Stimulated activated naive CD8-positive, alpha-beta T cell treated with anti-CD3 and anti-CD28 coated beads, Interleukin-15, amount 100 ng/mL, for 72 hours (primary cell): ENCODE results near the gene EDAR.
A peak's percentile ranks its signal among the peaks of the same experiment; 100 is the strongest.

ENCODE experiments used
- ATAC-seq: fragments of 150-1000 bp; cut with Tn5 transposase; 2 replicates; pipeline ENCODE4 v1.10.0; 2021; ENCODE audit warnings: mild to moderate bottlenecking, moderate library complexity
- DNase-seq, 2 donors: peaks; one replicate each; pipeline ENCODE4 v3.0.0; 2021 to 2022
- H3K27ac Mint-ChIP-seq, 2 donors: one replicate each; pipeline ENCODE4 v1.8.0; 2022; ENCODE audit warnings: mild to moderate bottlenecking in 2 of 2, mixed read lengths in 2 of 2, moderate library complexity in 2 of 2
- H3K27me3 Mint-ChIP-seq: one replicate; pipeline ENCODE4 v1.8.0; 2022; ENCODE audit warnings: mixed read lengths
- H3K4me1 Mint-ChIP-seq: one replicate; pipeline ENCODE4 v1.8.0; 2022; ENCODE audit warnings: mild to moderate bottlenecking, mixed read lengths
- H3K4me3 Mint-ChIP-seq, 2 donors: one replicate each; pipeline ENCODE4 v1.8.0; 2022; ENCODE audit warnings: mild to moderate bottlenecking in 2 of 2, mixed read lengths in 2 of 2, moderate library complexity in 1 of 2
- H3K9me3 Mint-ChIP-seq, 2 donors: one replicate each; pipeline ENCODE4 v1.8.0; 2022; ENCODE audit warnings: mixed read lengths in 2 of 2

Gene EDAR

DNA sequence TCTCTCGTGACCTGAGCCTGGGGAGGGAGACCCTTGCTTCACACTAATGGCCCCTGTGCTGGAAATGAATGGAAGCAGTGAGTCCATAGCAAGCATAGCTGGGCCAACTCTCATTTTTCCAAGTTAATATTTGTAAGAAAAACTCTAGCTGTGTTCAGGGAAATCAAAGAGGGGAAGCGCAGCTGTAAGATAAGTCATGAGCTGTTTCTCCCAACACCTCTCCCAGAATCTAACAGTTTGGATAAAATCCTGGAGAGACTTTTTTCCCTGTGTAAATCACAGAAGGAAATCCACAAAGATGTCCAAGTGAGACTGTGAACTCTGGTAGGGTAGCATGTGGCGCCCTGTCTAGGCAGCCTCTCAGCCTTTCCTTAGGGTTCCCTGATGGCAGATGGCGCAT, 27.2 kb downstream of the EDAR start:
- peaks cover 92% of the 10 kb centered on the region for H3K4me1 Mint-ChIP-seq
- no peak for ATAC-seq

GRCh38 chr2:108960006-108960405, 29.0 kb downstream of the EDAR start:
- Mint-ChIP-seq H3K27ac (peak overlapping the region in 1 of 2 donors; percentile 36), H3K4me3 (no peak overlapping the region), H3K4me1 (peaks cover 79% of the 10 kb centered on the region), H3K27me3 (no peaks in the 10 kb centered on the region), H3K9me3 (no peaks in the 10 kb centered on the region)
- ATAC-seq (no peak), DNase-seq (no peak)

More for the DNA sequence above, 27.2 kb downstream of the EDAR start:
- Mint-ChIP-seq H3K4me3 (no peak overlapping the region), H3K9me3 (no peaks in the 10 kb centered on the region), H3K27ac (no peak overlapping the region), H3K27me3 (no peaks in the 10 kb centered on the region)
- no peak for DNase-seq

GRCh38 chr2:108959401-108959800, 29.6 kb downstream of the EDAR start:
- ATAC-seq (peak; percentile 29), DNase-seq (no peak)
- Mint-ChIP-seq H3K27me3 (no peaks in the 10 kb centered on the region), H3K4me1 (peaks cover 73% of the 10 kb centered on the region), H3K4me3 (no peak overlapping the region), H3K9me3 (no peaks in the 10 kb centered on the region), H3K27ac (no peak overlapping the region)

DNA sequence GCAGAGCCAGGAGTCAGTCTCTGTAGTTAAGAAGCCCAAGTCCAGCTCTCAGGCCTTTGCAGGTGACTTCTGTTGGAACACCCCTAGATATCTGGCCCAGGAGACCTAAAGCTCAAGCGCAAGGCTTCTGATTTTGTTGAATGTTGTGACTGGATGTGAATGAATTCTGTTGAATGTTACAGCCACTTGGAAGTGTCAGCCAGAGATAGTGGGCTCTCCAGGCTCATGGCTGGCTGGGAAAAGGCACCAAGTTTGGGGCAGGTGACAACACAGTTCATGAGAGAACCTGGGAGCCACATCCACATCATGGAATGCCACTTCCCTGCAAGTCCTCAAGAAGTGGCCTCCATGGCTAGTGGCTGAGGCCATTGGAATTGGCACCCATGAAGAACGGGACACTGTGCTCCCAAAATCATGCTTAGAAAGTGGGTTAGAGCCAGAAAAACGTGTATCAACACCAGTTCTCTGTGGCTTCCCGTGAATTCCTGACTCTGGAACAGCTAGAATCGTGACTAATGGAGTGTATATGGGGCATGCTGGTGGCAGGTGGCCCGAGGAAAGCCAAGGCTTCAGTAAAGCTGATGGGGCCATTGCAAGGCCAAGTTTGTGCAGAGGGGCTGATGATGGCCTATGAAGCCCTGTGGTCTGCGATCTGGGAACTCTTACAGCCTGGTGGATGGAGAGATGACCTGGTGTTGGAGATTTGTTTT, 30.2 kb downstream of the EDAR start:
- H3K27ac Mint-ChIP-seq: peak overlapping the region in 1 of 2 donors; percentile 89
- H3K27me3 Mint-ChIP-seq: no peaks in the 10 kb centered on the region
- ATAC-seq (no peak), DNase-seq (no peak)
- H3K9me3 Mint-ChIP-seq: no peaks in the 10 kb centered on the region
- peak overlapping the region; percentile 67 to 71 for H3K4me3 Mint-ChIP-seq
- peaks cover 67% of the 10 kb centered on the region for H3K4me1 Mint-ChIP-seq

DNA sequence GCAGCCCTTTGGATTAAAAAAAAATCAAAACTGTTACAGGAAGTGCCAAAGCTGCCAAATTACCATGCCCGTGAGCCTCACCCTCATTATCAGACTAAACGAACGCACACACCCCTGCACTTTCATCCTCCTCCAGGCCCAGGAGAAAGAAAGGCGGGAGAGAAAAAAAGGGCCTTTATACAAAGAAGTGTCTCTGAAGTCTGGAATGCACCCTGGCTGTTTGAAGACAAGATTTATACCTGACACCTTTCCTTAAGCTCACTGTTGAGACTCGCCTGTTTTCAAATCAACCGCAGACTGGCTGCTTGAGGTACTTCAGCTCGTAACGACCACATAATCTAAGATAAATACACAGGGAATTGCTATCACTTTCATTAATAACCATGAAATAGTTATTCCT, 31.0 kb downstream of the EDAR start:
- Mint-ChIP-seq H3K9me3 (peaks cover 3 to 5% of the 10 kb centered on the region in 2 donors), H3K27ac (peak overlapping the region; percentile 89 to 93), H3K27me3 (no peaks in the 10 kb centered on the region), H3K4me3 (peak overlapping the region; percentile 67 to 71), H3K4me1 (peaks cover 59% of the 10 kb centered on the region)
- DNase-seq: no peak
- peak; percentile 21 for ATAC-seq

GRCh38 chr2:108956375-108956774, 32.6 kb downstream of the EDAR start:
- H3K27ac Mint-ChIP-seq: no peak overlapping the region
- no peak for DNase-seq
- peaks cover 49% of the 10 kb centered on the region for H3K4me1 Mint-ChIP-seq
- no peaks in the 10 kb centered on the region for H3K27me3 Mint-ChIP-seq
- no peak for ATAC-seq
- H3K9me3 Mint-ChIP-seq: peaks cover 20% of the 10 kb centered on the region in 2 donors
- H3K4me3 Mint-ChIP-seq: no peak overlapping the region

DNA sequence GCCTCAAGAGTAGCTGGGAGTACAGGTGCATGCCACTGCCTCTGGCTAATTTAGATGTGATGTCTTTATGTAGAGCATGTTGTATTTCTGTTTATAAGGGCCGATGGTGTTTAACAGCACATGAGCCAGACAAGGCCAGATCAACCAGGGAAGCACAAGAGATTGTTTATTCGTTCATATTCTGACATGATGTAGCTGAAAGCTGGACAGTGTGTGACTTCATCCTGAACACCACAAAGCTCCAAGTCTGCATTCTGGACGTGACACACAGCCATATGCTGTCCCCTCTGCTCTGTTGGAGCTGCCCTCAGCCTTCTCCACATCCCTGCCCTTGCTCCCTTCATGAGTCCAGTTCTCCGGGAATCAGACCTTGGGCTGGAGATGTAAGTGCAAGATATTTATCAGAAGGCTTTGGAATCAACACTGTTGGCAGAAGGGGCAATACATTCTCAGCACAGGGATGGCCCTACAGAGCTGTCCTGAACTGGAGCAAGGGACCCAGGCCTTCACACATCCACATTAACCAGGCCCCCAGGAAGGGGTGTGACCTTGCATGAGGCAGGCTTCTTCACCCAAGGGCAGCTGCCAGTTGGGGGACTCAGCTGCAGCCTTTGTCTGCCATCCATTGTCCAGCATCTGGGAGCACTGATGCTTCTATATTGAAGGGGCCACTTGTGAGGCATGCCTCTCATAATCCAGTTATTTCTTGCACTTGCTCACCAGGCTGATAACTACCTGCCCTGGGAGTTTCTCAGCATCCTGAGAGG, 38.5 kb downstream of the EDAR start:
- H3K27me3 Mint-ChIP-seq: no peaks in the 10 kb centered on the region
- no peaks in the 10 kb centered on the region for H3K4me1 Mint-ChIP-seq
- ATAC-seq (no peak), DNase-seq (no peak)
- no peak overlapping the region for H3K4me3 Mint-ChIP-seq
- peak overlapping the region; percentile 8 to 49 for H3K27ac Mint-ChIP-seq
- H3K9me3 Mint-ChIP-seq: peaks cover 28 to 57% of the 10 kb centered on the region in 2 donors

DNA sequence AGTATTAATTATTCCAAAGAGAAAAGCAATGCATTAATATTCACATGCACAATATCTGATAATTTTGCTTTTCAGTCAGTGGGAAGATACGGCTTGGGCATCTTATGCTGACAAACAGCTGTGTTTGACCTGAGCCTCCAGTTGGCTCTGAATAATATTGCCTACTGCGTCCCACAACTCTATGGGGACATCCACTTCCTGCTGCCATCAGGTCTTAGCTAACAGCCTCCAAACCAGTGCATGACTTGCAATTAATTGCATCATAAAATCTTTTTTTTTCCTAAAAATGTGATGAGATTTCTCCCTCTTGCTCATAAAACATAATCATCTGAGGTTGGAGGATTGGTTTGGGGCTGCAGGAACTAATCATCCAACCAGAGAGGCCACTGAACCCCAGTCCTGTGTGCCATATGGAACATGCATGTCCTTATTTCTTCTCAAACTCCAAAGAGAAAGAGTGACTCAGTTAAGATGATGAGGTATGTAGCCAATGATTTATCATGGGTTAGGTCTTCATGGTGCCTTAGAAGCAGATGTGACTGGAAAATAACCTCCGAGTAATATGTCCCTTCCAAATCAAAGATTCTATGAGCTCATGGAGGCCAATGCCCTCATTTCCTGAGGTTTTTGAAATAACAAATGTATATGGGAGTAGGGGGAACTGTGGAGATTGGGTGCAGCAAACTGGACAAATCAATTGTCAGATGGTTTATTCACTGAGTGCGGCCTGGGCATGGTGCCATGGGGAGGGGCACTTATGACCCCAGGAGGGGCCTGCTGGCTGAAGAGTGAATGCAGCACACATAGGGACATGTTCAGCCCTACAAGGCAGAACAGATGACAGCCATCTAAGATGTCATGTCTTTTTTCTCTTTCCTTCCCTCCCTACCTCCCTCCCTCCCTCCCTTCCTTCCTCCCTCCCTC, 39.4 kb downstream of the EDAR start:
- Mint-ChIP-seq H3K27ac (no peak overlapping the region), H3K27me3 (no peaks in the 10 kb centered on the region), H3K4me1 (no peaks in the 10 kb centered on the region), H3K4me3 (no peak overlapping the region), H3K9me3 (peaks cover 28 to 57% of the 10 kb centered on the region in 2 donors)
- DNase-seq: no peak
- no peak for ATAC-seq

DNA sequence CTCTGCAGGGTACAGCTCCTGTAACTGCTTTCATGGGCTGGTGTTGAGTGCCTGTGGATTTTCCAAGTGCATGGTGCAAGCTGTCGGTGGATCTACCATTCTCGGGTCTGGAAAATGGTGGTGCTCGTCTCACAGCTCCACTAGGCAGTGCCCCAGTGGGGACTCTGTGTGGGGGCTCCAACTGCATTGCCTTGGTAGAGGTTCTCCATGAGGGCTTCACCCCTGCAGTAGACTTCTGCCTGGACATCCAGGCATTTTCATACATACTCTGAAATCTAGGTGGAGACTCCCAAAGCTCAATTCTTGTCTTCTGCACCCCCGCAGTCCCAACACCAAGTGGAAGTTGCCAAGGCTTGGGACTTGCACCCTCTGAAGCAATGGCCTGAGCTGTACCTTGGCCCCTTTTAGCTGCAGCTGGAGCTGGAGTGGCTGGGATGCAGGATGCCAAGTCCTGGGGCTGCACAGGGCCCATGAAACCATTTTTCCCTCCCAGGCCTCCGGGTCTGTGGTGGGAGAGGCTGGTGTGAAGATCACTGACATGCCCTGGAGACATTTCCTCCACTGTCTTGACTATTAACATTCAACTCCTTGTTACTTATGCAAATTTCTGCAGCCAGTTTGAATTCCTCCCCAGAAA, 41.6 kb downstream of the EDAR start:
- Mint-ChIP-seq H3K9me3 (peaks cover 16 to 48% of the 10 kb centered on the region in 2 donors), H3K27me3 (no peaks in the 10 kb centered on the region), H3K4me1 (no peaks in the 10 kb centered on the region), H3K4me3 (no peak overlapping the region), H3K27ac (no peak overlapping the region)
- no peak for ATAC-seq
- DNase-seq: no peak

GRCh38 chr2:108946442-108946841, 42.6 kb downstream of the EDAR start:
- peaks cover 8 to 38% of the 10 kb centered on the region in 2 donors for H3K9me3 Mint-ChIP-seq
- H3K27me3 Mint-ChIP-seq: no peaks in the 10 kb centered on the region
- ATAC-seq (no peak), DNase-seq (no peak)
- H3K4me3 Mint-ChIP-seq: no peak overlapping the region
- no peak overlapping the region for H3K27ac Mint-ChIP-seq
- H3K4me1 Mint-ChIP-seq: no peaks in the 10 kb centered on the region

- DNase-seq (no peak), ATAC-seq (no peak)
- Mint-ChIP-seq H3K27ac (no peak overlapping the region), H3K9me3 (peaks cover 8 to 38% of the 10 kb centered on the region in 2 donors), H3K27me3 (no peaks in the 10 kb centered on the region), H3K4me1 (no peaks in the 10 kb centered on the region), H3K4me3 (no peak overlapping the region)
These were observed 43.1 kb downstream of the EDAR start for GRCh38 chr2:108945969-108946368.

DNA sequence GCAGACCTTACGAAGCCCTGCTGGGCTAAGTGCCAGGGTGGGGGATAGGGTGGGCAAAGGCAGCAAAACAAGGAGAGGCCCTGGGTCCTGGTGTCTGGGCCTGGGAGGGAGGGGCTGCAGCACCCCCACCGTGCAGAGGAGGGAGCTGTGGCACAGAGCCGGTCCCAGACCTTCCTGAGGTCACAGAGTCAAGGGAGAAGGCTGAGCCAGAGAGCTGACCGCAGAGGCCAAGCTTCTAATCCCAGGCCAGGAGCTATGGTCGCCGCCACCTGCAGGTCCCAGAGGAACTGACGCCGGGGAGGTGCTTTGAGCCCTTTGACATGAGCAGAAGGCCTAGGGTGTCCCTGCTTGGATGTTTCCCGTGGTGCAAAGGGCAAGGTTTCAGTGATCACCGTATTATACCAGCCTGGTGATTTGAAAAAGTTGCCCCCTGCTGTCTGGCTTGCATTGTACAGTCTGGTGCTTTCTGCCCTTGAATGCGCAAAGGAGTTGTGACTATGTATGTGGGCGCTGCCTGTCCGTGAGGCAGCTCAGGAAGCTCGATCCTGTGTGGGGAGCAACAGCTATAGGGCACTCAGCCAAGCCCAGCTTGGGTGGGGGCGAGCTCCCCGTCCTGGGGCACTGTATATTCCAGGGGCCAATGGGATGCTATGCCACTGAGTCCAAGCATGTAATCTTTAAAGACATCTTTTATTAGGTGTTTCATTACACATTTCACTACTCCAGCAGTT, 44.3 kb downstream of the EDAR start:
- Mint-ChIP-seq H3K27ac (no peak overlapping the region), H3K4me1 (no peaks in the 10 kb centered on the region), H3K27me3 (no peaks in the 10 kb centered on the region), H3K4me3 (no peak overlapping the region), H3K9me3 (peaks cover 8 to 27% of the 10 kb centered on the region in 2 donors)
- ATAC-seq: no peak
- DNase-seq: no peak

DNA sequence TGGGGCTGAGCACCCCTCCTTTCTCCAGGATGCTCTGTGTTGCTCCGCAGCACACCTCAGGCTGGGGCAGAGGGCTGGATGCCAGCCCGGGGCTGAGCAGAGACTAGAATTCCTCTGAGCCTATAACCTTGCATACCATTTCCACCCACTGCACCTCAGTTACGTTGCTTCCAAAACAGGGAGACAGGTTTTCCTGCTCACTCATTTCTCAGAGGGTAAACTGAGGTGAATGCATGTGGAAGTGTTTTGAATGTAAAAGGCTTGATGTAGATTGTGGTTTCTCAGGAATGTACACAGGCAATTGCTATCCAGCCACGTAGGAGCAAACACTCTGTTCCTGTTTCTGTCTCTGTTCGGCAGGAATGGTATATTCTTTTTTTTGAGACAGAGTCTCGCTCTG, 45.3 kb downstream of the EDAR start:
- ATAC-seq: no peak
- Mint-ChIP-seq H3K4me1 (peaks cover 5% of the 10 kb centered on the region), H3K27ac (no peak overlapping the region), H3K9me3 (peaks cover 8 to 23% of the 10 kb centered on the region in 2 donors), H3K4me3 (no peak overlapping the region), H3K27me3 (no peaks in the 10 kb centered on the region)
- no peak for DNase-seq

- peaks cover 1 to 15% of the 10 kb centered on the region in 2 donors for H3K9me3 Mint-ChIP-seq
- H3K27me3 Mint-ChIP-seq: no peaks in the 10 kb centered on the region
- ATAC-seq: no peak
- peaks cover 10% of the 10 kb centered on the region for H3K4me1 Mint-ChIP-seq
- no peak overlapping the region for H3K27ac Mint-ChIP-seq
- no peak for DNase-seq
- H3K4me3 Mint-ChIP-seq: no peak overlapping the region
These were observed 46.1 kb downstream of the EDAR start for GRCh38 chr2:108942888-108943287.
